Lung (tissue), 12 donors: ENCODE data around the gene BCL2L13. TPM values are rescaled to one million over a fixed set of nuclear protein-coding genes. Genes with fewer than 3 reads are reported as not detected.
A peak's percentile ranks its signal among the peaks of the same experiment; 100 is the strongest.

ENCODE experiments used
- ATAC-seq: fragments of 200-7000 bp; cut with Tn5 transposase; one replicate; pipeline ENCODE4 v1.9.1; 2020; ENCODE audit warnings: moderate number of reproducible peaks; ENCODE audit not compliant: insufficient read depth, low FRiP score
- DNase-seq, 3 donors: peaks; one replicate each; pipeline ENCODE4 v3.0.0-alpha.2; 2013 to 2017
- H3K27ac ChIP-seq, 2 donors: one replicate each; pipeline ENCODE4 v1.5.1; 2013; ENCODE audit warnings: mild to moderate bottlenecking in 2 of 2, moderate library complexity in 2 of 2, control low read depth in 1 of 2, inconsistent platforms in 1 of 2, low read depth in 1 of 2, low read length in 1 of 2
- H3K27me3 ChIP-seq, 3 donors: one replicate each; pipeline ENCODE4 v1.5.1; 2013; ENCODE audit warnings: low read length in 2 of 3; ENCODE audit not compliant: control insufficient read depth in 3 of 3, insufficient read depth in 3 of 3
- H3K36me3 ChIP-seq, 4 donors: one replicate each; pipeline ENCODE4 v1.5.1; 2013; ENCODE audit warnings: low read length in 4 of 4, mild to moderate bottlenecking in 1 of 4, moderate library complexity in 1 of 4; ENCODE audit not compliant: control insufficient read depth in 4 of 4, insufficient read depth in 4 of 4
- H3K4me1 ChIP-seq, 5 donors: one replicate each; pipeline ENCODE4 v1.5.1; 2013; ENCODE audit warnings: low read length in 5 of 5, mild to moderate bottlenecking in 2 of 5, moderate library complexity in 1 of 5; ENCODE audit not compliant: control insufficient read depth in 5 of 5, insufficient read depth in 5 of 5
- H3K4me3 ChIP-seq: one replicate; pipeline ENCODE4 v1.5.1; 2013; ENCODE audit warnings: mild to moderate bottlenecking, control low read depth, moderate library complexity
- H3K9ac ChIP-seq, 2 donors: one replicate each; pipeline ENCODE4 v1.5.1; 2013; ENCODE audit warnings: low read length in 2 of 2, control low read depth in 1 of 2; ENCODE audit not compliant: insufficient read depth in 1 of 2
- H3K9me3 ChIP-seq, 4 donors: one replicate each; pipeline ENCODE4 v1.5.1; 2013; ENCODE audit warnings: low read length in 3 of 4, mild to moderate bottlenecking in 1 of 4, moderate library complexity in 1 of 4; ENCODE audit not compliant: control insufficient read depth in 4 of 4, insufficient read depth in 3 of 4
- WGBS, 2 donors: extraction: QIAGEN DNeasy Blood & Tissue Kit; methylation state at CpG; one replicate each; pipeline ENCODE4 v1.1.7; 2013; 5-methylcytosine and 5-hydroxymethylcytosine counted together
- polyA plus RNA-seq, 2 donors: library from polyadenylated mRNA; stranded (reverse); fragments of 200-250 nt; gene quantifications; one replicate each; pipeline ENCODE4 v1.2.1, GENCODE V29; 2013
- total RNA-seq, 2 donors: library from RNA; depleted of rRNA in 1 of 2; stranded (reverse); fragments of >200 nt in 1 of 2; gene quantifications; one replicate each; pipeline ENCODE4 v1.2.1, GENCODE V29; 2014 to 2021
- TF ChIP-seq, protein P1 (sequence below): IDR thresholded peaks from 2 replicates; pipeline ENCODE4 v1.5.1; 2012; ENCODE audit warnings: mild to moderate bottlenecking; ENCODE audit errors: control extremely low read depth, extremely low read depth
- donor health status: control.
- donor health status: control.
- donor health status: Bipolar disorder and iron deficiency.
- donor health status: healthy.
- donor health status: DM: yes; HTN: yes; CAD: no.

The BCL2L13 gene
- total and polyA plus RNA-seq, 4 donors: 21.4 to 52.4 (median 33.8) TPM

- H3K27ac ChIP-seq: peak overlapping the region in 1 of 2 donors; percentile 98
Measured at GRCh38 chr22:17629641-17630040, 8.9 kb upstream of the BCL2L13 start.

GRCh38 chr22:17631076-17631565, 7.4 kb upstream of the BCL2L13 start:
- no peak for DNase-seq
- no peak for ATAC-seq
- Histone ChIP-seq H3K4me3 (no peak overlapping the region), H3K9me3 (no peaks in the 10 kb centered on the region), H3K27ac (no peak overlapping the region), H3K27me3 (no peaks in the 10 kb centered on the region), H3K36me3 (peaks cover 0 to 5% (median under 1%) of the 10 kb centered on the region in 4 donors), H3K9ac (no peak overlapping the region), H3K4me1 (peaks cover 0 to 9% (median 5%) of the 10 kb centered on the region in 5 donors)
- TF ChIP-seq, protein P1, sequence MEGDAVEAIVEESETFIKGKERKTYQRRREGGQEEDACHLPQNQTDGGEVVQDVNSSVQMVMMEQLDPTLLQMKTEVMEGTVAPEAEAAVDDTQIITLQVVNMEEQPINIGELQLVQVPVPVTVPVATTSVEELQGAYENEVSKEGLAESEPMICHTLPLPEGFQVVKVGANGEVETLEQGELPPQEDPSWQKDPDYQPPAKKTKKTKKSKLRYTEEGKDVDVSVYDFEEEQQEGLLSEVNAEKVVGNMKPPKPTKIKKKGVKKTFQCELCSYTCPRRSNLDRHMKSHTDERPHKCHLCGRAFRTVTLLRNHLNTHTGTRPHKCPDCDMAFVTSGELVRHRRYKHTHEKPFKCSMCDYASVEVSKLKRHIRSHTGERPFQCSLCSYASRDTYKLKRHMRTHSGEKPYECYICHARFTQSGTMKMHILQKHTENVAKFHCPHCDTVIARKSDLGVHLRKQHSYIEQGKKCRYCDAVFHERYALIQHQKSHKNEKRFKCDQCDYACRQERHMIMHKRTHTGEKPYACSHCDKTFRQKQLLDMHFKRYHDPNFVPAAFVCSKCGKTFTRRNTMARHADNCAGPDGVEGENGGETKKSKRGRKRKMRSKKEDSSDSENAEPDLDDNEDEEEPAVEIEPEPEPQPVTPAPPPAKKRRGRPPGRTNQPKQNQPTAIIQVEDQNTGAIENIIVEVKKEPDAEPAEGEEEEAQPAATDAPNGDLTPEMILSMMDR: no peak
- WGBS, 2 donors: 97 to 98% methylated on average over 9 of the region's 9 CpGs

More at GRCh38 chr22:17629641-17630040, 8.9 kb upstream of the BCL2L13 start:
- no peak for DNase-seq
- Histone ChIP-seq H3K4me1 (peaks cover 0 to 9% (median 5%) of the 10 kb centered on the region in 5 donors), H3K9ac (no peak overlapping the region), H3K4me3 (no peak overlapping the region), H3K9me3 (no peaks in the 10 kb centered on the region), H3K27me3 (no peaks in the 10 kb centered on the region), H3K36me3 (peaks cover 0 to 5% (median 3%) of the 10 kb centered on the region in 4 donors)
- ATAC-seq: no peak
- WGBS, 2 donors: 33 to 58% methylated on average over 7 of the region's 7 CpGs
- TF ChIP-seq, protein P1: no peak

- no peaks in the 10 kb centered on the region for H3K27me3 ChIP-seq
- H3K27ac ChIP-seq: no peak overlapping the region
- WGBS, 2 donors: 74 to 92% methylated on average over 4 of the region's 4 CpGs
- ATAC-seq (no peak), DNase-seq (no peak)
- H3K4me1 ChIP-seq: peaks cover 0 to 11% (median 4%) of the 10 kb centered on the region in 5 donors
- peaks cover 0 to 4% (median 0%) of the 10 kb centered on the region in 4 donors for H3K36me3 ChIP-seq
- H3K9me3 ChIP-seq: no peaks in the 10 kb centered on the region
- no peak overlapping the region for H3K9ac ChIP-seq
- TF ChIP-seq, protein P1: no peak
- no peak overlapping the region for H3K4me3 ChIP-seq
Measured at GRCh38 chr22:17633217-17633997, 5.2 kb upstream of the BCL2L13 start.
